Left lung (tissue), 10 donors: ENCODE results near the gene ME3. TPM values are rescaled to one million over a fixed set of nuclear protein-coding genes. Genes with fewer than 3 reads are reported as not detected.

Experiments
- ATAC-seq: fragments of 200-7000 bp; cut with Tn5 transposase; one replicate; pipeline ENCODE4 v1.9.1; 2020; ENCODE audit warnings: moderate library complexity
- DNase-seq, 4 donors: peaks; one replicate each; pipeline ENCODE4 v3.0.0-alpha.2; 2013 to 2020
- H3K27ac ChIP-seq, 2 donors: fragments of 200-600 bp; sonication (generic) in 1 of 2; one replicate each; pipeline versions ENCODE4 v1.5.0 to v1.8.0; 2020 to 2021
- H3K27me3 ChIP-seq, 2 donors: fragments of 200-600 bp; sonication (generic) in 1 of 2; one replicate each; pipeline versions ENCODE4 v1.5.0 to v1.8.0; 2020 to 2021
- H3K36me3 ChIP-seq, 2 donors: fragments of 200-600 bp; sonication (generic) in 1 of 2; one replicate each; pipeline versions ENCODE4 v1.5.0 to v1.8.0; 2020 to 2021
- H3K4me1 ChIP-seq, 2 donors: fragments of 200-600 bp; one replicate each; pipeline ENCODE4 v1.8.0; 2021
- H3K4me3 ChIP-seq, 2 donors: fragments of 200-600 bp; sonication (generic) in 1 of 2; one replicate each; pipeline versions ENCODE4 v1.5.0 to v1.8.0; 2020 to 2021; ENCODE audit warnings: mild to moderate bottlenecking in 1 of 2
- H3K9me3 ChIP-seq, 2 donors: fragments of 200-600 bp; sonication (generic) in 1 of 2; one replicate each; pipeline versions ENCODE4 v1.5.0 to v1.8.0; 2020 to 2021
- intact Hi-C, 2 donors: fragments of 100-400 bp; cut with DNase I; formaldehyde crosslinking; loops; one replicate each; pipeline versions ENCODE4 v1.11.2 to v1.14.2; 2022
- polyA plus RNA-seq, 6 donors: library from polyadenylated mRNA; unstranded; fragments of 120-200 nt; gene quantifications; one replicate each; pipeline ENCODE4 v1.2.1, GENCODE V29; 2013; ENCODE audit not compliant: insufficient read length in 6 of 6
- total RNA-seq, 2 donors: library from RNA; stranded (reverse); fragmentation: NEBNext Ultra II Directional; extraction: Animal tissue kit (Norgen Biotek cat#: 25700); gene quantifications; one replicate each; pipeline ENCODE4 v1.2.1, GENCODE V29; 2021
- TF ChIP-seq, protein P1 (sequence below), 2 donors: fragments of 200-600 bp; sonication (generic) in 1 of 2; IDR thresholded peaks; one replicate each; pipeline versions ENCODE4 v1.5.0 to v1.8.0; 2021; ENCODE audit warnings: antibody characterized with exemption in 2 of 2
- donor health status: DM: no; HTN: yes; CAD: no.
- donor health status: DM: no; HTN: no; CAD: no.

Gene ME3
- total and polyA plus RNA-seq, 8 donors: 21.6 to 44.6 (median 30.5) TPM

DNA sequence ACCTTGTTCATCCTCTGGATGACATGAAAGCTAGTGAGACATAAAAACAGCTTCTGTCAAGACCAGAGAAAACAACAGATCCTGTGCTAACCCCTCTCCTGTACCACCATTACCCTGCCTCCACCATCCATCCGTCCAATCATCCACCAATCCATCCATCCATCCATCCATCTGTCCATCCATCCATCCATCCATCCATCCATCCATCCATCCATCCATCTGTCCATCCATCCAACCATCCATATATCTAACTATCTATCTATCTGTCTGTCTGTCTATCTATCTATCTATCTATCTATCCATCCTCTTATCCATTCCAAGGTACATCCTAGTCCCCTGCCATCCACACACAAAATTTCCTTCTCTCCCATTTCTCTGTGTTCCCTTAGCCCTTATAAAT, 46.6 kb upstream of the ME3 start:
- H3K27me3 ChIP-seq: no peaks in the 10 kb centered on the region
- intact Hi-C loops: no loop called here
- TF ChIP-seq, protein P1, sequence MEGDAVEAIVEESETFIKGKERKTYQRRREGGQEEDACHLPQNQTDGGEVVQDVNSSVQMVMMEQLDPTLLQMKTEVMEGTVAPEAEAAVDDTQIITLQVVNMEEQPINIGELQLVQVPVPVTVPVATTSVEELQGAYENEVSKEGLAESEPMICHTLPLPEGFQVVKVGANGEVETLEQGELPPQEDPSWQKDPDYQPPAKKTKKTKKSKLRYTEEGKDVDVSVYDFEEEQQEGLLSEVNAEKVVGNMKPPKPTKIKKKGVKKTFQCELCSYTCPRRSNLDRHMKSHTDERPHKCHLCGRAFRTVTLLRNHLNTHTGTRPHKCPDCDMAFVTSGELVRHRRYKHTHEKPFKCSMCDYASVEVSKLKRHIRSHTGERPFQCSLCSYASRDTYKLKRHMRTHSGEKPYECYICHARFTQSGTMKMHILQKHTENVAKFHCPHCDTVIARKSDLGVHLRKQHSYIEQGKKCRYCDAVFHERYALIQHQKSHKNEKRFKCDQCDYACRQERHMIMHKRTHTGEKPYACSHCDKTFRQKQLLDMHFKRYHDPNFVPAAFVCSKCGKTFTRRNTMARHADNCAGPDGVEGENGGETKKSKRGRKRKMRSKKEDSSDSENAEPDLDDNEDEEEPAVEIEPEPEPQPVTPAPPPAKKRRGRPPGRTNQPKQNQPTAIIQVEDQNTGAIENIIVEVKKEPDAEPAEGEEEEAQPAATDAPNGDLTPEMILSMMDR (IDR thresholded peaks at IDR 0.05): no peak
- peaks cover 0 to 19% of the 10 kb centered on the region in 2 donors for H3K9me3 ChIP-seq
- no peak overlapping the region for H3K27ac ChIP-seq
- H3K36me3 ChIP-seq: no peaks in the 10 kb centered on the region
- H3K4me1 ChIP-seq: no peaks in the 10 kb centered on the region
- no peak for ATAC-seq
- no peak for DNase-seq
- no peak overlapping the region for H3K4me3 ChIP-seq

DNA sequence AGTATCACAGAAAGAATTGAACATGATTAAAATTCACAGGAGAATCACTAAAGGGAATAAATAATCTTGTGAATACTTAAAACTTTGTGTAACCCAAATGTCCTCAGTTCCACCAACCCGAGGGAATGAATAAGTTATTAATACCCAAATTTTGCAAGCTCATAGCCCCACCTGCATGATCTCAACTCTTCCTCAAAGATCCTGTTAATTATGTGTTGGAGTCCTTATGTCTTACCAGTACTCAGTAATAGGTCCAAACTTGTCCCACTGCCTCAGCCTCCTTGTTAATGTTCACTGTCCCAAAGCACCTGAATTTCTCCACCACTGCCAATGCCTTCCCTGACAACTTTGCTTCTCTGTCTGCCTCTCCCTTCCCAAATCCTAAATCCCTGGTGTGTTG, 46.1 kb upstream of the ME3 start:
- no peaks in the 10 kb centered on the region for H3K4me1 ChIP-seq
- H3K36me3 ChIP-seq: no peaks in the 10 kb centered on the region
- no peak for DNase-seq
- ATAC-seq: no peak
- H3K9me3 ChIP-seq: peaks cover 0 to 16% of the 10 kb centered on the region in 2 donors
- no peaks in the 10 kb centered on the region for H3K27me3 ChIP-seq
- intact Hi-C loops: no loop called here
- H3K27ac ChIP-seq: no peak overlapping the region
- TF ChIP-seq, protein P1 (IDR thresholded peaks at IDR 0.05): no peak
- H3K4me3 ChIP-seq: no peak overlapping the region

DNA sequence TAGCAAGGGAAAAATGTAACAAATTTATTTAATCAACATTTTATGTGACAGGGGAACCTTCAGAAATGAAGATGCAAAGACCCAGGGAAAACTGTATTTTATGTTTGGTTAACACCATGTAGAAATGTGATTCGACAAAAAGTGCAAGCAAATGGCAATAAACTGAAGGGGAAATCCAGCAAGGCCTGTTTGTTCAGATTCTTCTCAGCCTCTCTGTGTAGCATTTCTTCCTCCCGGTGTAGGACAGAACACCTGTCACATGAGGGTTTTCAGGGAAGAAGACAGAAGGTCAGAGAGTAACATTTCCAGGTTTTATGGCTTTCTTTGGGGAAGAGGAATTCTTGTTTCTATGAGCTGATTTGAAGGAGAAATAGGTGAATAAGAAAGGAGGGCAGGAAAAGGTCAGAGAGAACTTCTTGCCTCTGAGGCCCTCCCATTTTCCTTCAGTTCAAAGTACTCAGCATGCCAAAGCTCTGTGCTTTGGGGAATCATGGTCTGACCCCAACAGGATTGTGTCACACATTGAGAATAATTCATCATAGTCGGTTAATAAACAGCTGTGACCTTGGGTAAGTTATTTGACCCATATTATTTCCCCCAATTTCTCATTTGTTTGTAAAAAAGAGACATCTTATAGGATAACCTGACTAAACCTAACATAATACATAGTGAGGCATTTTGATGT, 45.5 kb upstream of the ME3 start:
- TF ChIP-seq, protein P1 (IDR thresholded peaks at IDR 0.05): no peak
- intact Hi-C loops: no loop called here
- Histone ChIP-seq H3K9me3 (peaks cover 0 to 11% of the 10 kb centered on the region in 2 donors), H3K27me3 (no peaks in the 10 kb centered on the region), H3K36me3 (no peaks in the 10 kb centered on the region), H3K27ac (no peak overlapping the region), H3K4me1 (no peaks in the 10 kb centered on the region), H3K4me3 (no peak overlapping the region)
- ATAC-seq (no peak), DNase-seq (no peak)

DNA sequence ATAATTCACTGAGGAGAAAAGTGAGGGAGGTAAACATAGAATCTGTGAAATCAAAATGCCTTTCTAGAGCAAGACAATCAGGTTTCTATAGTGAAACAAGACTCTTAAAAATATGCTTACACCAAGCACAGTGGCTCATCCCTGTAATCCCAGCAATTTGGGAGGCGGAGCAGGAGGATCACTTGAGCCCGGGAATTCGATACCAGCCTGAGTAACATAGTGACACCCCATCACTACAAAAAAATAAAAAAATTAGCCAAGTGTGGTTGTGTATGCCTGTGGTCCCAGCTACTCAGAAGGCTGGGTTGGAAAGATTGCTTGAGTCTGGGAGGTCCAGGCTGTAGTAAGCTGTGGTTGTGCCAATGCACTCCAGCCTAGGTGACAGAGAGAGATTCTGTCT, 43.2 kb upstream of the ME3 start:
- H3K27me3 ChIP-seq: no peaks in the 10 kb centered on the region
- H3K4me1 ChIP-seq: no peaks in the 10 kb centered on the region
- H3K36me3 ChIP-seq: no peaks in the 10 kb centered on the region
- no peaks in the 10 kb centered on the region for H3K9me3 ChIP-seq
- TF ChIP-seq, protein P1 (IDR thresholded peaks at IDR 0.05): no peak
- no peak overlapping the region for H3K27ac ChIP-seq
- ATAC-seq (no peak), DNase-seq (no peak)
- intact Hi-C loops: no loop called here
- no peak overlapping the region for H3K4me3 ChIP-seq

DNA sequence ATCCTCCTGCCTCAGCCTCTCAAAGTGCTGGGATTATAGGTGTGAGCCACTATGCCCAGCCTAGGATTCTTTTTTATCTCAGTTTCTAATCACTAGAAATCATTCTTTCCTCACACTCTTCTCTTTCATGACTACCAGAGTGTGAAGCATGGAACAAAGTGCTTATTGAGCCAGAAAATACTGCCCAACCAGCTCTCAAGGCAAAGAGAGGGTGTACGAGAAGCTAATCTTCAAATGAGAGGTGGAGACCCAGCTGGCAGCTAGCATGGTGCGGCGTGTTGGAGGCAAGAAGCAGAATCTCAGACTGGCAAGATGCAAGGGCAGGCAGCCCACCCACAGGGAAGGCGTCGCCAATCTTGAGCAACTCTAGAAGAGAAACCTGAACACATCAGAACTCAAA, 41.1 kb upstream of the ME3 start:
- H3K9me3 ChIP-seq: peaks cover 0 to 7% of the 10 kb centered on the region in 2 donors
- DNase-seq: no peak
- TF ChIP-seq, protein P1 (IDR thresholded peaks at IDR 0.05): no peak
- no peaks in the 10 kb centered on the region for H3K4me1 ChIP-seq
- H3K27ac ChIP-seq: no peak overlapping the region
- intact Hi-C loops: no loop called here
- no peak for ATAC-seq
- H3K27me3 ChIP-seq: no peaks in the 10 kb centered on the region
- no peak overlapping the region for H3K4me3 ChIP-seq
- no peaks in the 10 kb centered on the region for H3K36me3 ChIP-seq
